ENCODE measurements around the gene CFAP74. TPM values are rescaled to one million over a fixed set of nuclear protein-coding genes. Genes with fewer than 3 reads are reported as not detected.

Gene CFAP74
- polyA plus RNA-seq, 1 experiment: not detected

GRCh38 chr1:1916851-1917251 lies 86.7 kb downstream of the CFAP74 start:
- Histone ChIP-seq H3K4me3 (ENCODE audit: low read depth, low read length) (no peak overlapping the region), H3K27ac (ENCODE audit: low read depth, low read length) (no peak overlapping the region), H3K9me3 (ENCODE audit: control insufficient read depth, insufficient read depth, low read length) (peaks cover 3% of the 10 kb centered on the region; the same call in 1 of the 2 replicates), H3K27me3 (ENCODE audit: control insufficient read depth, insufficient read depth, low read length) (peaks cover 6% of the 10 kb centered on the region)
- no peak for DNase-seq (ENCODE audit: low read depth, low spot score)
- ChIA-PET CTCF (interaction anchor here (0.6 to 0.8 kb wide), 2 partner anchors 8 to 10 kb away, joined by 3 read pairs; no protein-coding TSS in a partner anchor), POLR2A (interaction anchor here (0.6 kb wide), 1 partner anchor 787 kb away, joined by 16 read pairs; no protein-coding TSS in a partner anchor)
- TF ChIP-seq CTCF (IDR thresholded peaks at IDR 0.05; ENCODE audit: low read depth, low read length): no peak

GRCh38 chr1:1915911-1916840 lies 87.4 kb downstream of the CFAP74 start:
- ChIA-PET POLR2A (no interaction called here), CTCF (interaction anchor here (0.6 to 0.8 kb wide), 2 partner anchors 7 to 10 kb away, joined by 3 read pairs; no protein-coding TSS in a partner anchor)
- no peak for TF ChIP-seq CTCF (IDR thresholded peaks at IDR 0.05; ENCODE audit: low read depth, low read length)

GRCh38 chr1:1914971-1915692 lies 88.5 kb downstream of the CFAP74 start, which contains the start of gene CALML6:
Gene CALML6, plus strand, starts transcription at chr1:1915260. Its CDS starts 21 bp downstream, at chr1:1915281.
- TF ChIP-seq CTCF (IDR thresholded peaks at IDR 0.05; ENCODE audit: low read depth, low read length): no peak
- Histone ChIP-seq H3K9me3 (ENCODE audit: control insufficient read depth, insufficient read depth, low read length) (peaks cover 3% of the 10 kb centered on the region; the same call in 1 of the 2 replicates), H3K4me3 (ENCODE audit: low read depth, low read length) (no peak within 1 kb of the TSS), H3K27me3 (ENCODE audit: control insufficient read depth, insufficient read depth, low read length) (peaks cover 6% of the 10 kb centered on the region), H3K27ac (ENCODE audit: low read depth, low read length) (no peak within 1 kb of the TSS)
- no peak for DNase-seq (ENCODE audit: low read depth, low spot score)
- POLR2A ChIA-PET: no interaction called here
- CTCF ChIA-PET: no interaction called here

More at GRCh38 chr1:1915911-1916840, 87.4 kb downstream of the CFAP74 start:
- no peak overlapping the region for H3K4me3 ChIP-seq (ENCODE audit: low read depth, low read length)
- H3K27ac ChIP-seq (ENCODE audit: low read depth, low read length): no peak overlapping the region
- DNase-seq (ENCODE audit: low read depth, low spot score): no peak
- peaks cover 6% of the 10 kb centered on the region for H3K27me3 ChIP-seq (ENCODE audit: control insufficient read depth, insufficient read depth, low read length)
- peaks cover 3% of the 10 kb centered on the region; the same call in 1 of the 2 replicates for H3K9me3 ChIP-seq (ENCODE audit: control insufficient read depth, insufficient read depth, low read length)

GRCh38 chr1:1914101-1914970 lies 89.2 kb downstream of the CFAP74 start:
- TF ChIP-seq CTCF (IDR thresholded peaks at IDR 0.05; ENCODE audit: low read depth, low read length): no peak
- ChIA-PET POLR2A (no interaction called here), CTCF (no interaction called here)
- Histone ChIP-seq H3K4me3 (ENCODE audit: low read depth, low read length) (no peak overlapping the region), H3K9me3 (ENCODE audit: control insufficient read depth, insufficient read depth, low read length) (peaks cover under 1% of the 10 kb centered on the region; the same call in 1 of the 2 replicates), H3K27me3 (ENCODE audit: control insufficient read depth, insufficient read depth, low read length) (peaks cover 6% of the 10 kb centered on the region), H3K27ac (ENCODE audit: low read depth, low read length) (no peak overlapping the region)
- DNase-seq (ENCODE audit: low read depth, low spot score): no peak

Measured in AG04450 (cell line).